GM21723 (cell line): Measurements from ENCODE around the gene SPATA6L.

Experiments
- ATAC-seq: cut with Tn5 transposase; IDR thresholded peaks from one replicate; pipeline ENCODE4 v1.9.1; 2021; ENCODE audit warnings: mild to moderate bottlenecking, moderate library complexity; ENCODE audit not compliant: unreplicated experiment

SPATA6L gene

GRCh38 chr9:4590430-4591122 is 75.7 kb downstream of the SPATA6L start:
- ATAC-seq, result no peak

GRCh38 chr9:4588721-4589120 is 77.6 kb downstream of the SPATA6L start:
- no peak for ATAC-seq

GRCh38 chr9:4585135-4585534 is 81.1 kb downstream of the SPATA6L start:
- ATAC-seq, result no peak

GRCh38 chr9:4584636-4585035 is 81.6 kb downstream of the SPATA6L start:
- ATAC-seq, result no peak

GRCh38 chr9:4583001-4583400 is 83.3 kb downstream of the SPATA6L start:
- no peak for ATAC-seq

GRCh38 chr9:4581861-4582565 is 84.3 kb downstream of the SPATA6L start:
- ATAC-seq, result no peak

- no peak for ATAC-seq
Observed at GRCh38 chr9:4581035-4581760, 85.1 kb downstream of the SPATA6L start.

- ATAC-seq, result no peak
Observed at GRCh38 chr9:4579001-4579400, 87.3 kb downstream of the SPATA6L start.

- ATAC-seq, result no peak
Observed at GRCh38 chr9:4576448-4576847, 89.8 kb downstream of the SPATA6L start.

- ATAC-seq, result no peak
Observed at GRCh38 chr9:4575997-4576396, 90.3 kb downstream of the SPATA6L start.

GRCh38 chr9:4574657-4575243 is 91.5 kb downstream of the SPATA6L start:
- no peak for ATAC-seq

- ATAC-seq, result no peak
Observed at GRCh38 chr9:4573634-4574389, 92.5 kb downstream of the SPATA6L start.

- ATAC-seq, result no peak
Observed at GRCh38 chr9:4573176-4573575, 93.1 kb downstream of the SPATA6L start.

GRCh38 chr9:4572184-4572826 is 94.0 kb downstream of the SPATA6L start:
- ATAC-seq, result no peak

- no peak for ATAC-seq
Observed at GRCh38 chr9:4569101-4569500, 97.2 kb downstream of the SPATA6L start.

GRCh38 chr9:4567601-4568000 is 98.7 kb downstream of the SPATA6L start:
- ATAC-seq, result no peak

GRCh38 chr9:4566806-4567205 is 99.5 kb downstream of the SPATA6L start:
- ATAC-seq, result no peak

- ATAC-seq, result no peak
Observed at GRCh38 chr9:4563105-4563504, 103.2 kb downstream of the SPATA6L start.

GRCh38 chr9:4559261-4560182 is 106.8 kb downstream of the SPATA6L start:
- peak; percentile 83 for ATAC-seq
